GM21737 (cell line): ENCODE results near the gene IFI27.

Source experiments
- ATAC-seq: cut with Tn5 transposase; IDR thresholded peaks from one replicate; pipeline ENCODE4 v1.9.1; 2021; ENCODE audit warnings: mild to moderate bottlenecking, moderate library complexity; ENCODE audit not compliant: unreplicated experiment

Gene IFI27

GRCh38 chr14:94102768-94103482 is 7.6 kb upstream of the IFI27 start:
- no peak for ATAC-seq

GRCh38 chr14:94103554-94104150 is 6.9 kb upstream of the IFI27 start:
- no peak for ATAC-seq

- ATAC-seq: no peak
Observed at GRCh38 chr14:94104731-94105130, 5.8 kb upstream of the IFI27 start.

- no peak for ATAC-seq
Observed at GRCh38 chr14:94109915-94110250, 653 bp upstream of the IFI27 start.

- ATAC-seq: no peak
Observed at GRCh38 chr14:94111276-94112095, 950 bp downstream of the IFI27 start.

GRCh38 chr14:94112513-94113063 is 2.1 kb downstream of the IFI27 start:
- no peak for ATAC-seq

- ATAC-seq: no peak
Observed at GRCh38 chr14:94113073-94113472, 2.5 kb downstream of the IFI27 start.

- no peak for ATAC-seq
Observed at GRCh38 chr14:94113490-94113889, 3.0 kb downstream of the IFI27 start.

GRCh38 chr14:94113908-94114588 is 3.5 kb downstream of the IFI27 start:
- no peak for ATAC-seq

GRCh38 chr14:94114589-94115057 is 4.1 kb downstream of the IFI27 start:
- ATAC-seq: no peak

- ATAC-seq: no peak
Observed at GRCh38 chr14:94115058-94115591, 4.6 kb downstream of the IFI27 start.

- no peak for ATAC-seq
Observed at GRCh38 chr14:94115631-94116030, 5.1 kb downstream of the IFI27 start.

- no peak for ATAC-seq
Observed at GRCh38 chr14:94116701-94117100, 6.2 kb downstream of the IFI27 start.

GRCh38 chr14:94117856-94118255 is 7.3 kb downstream of the IFI27 start:
- ATAC-seq: no peak

GRCh38 chr14:94119071-94119470 is 8.5 kb downstream of the IFI27 start:
- no peak for ATAC-seq

GRCh38 chr14:94120667-94121340 is 10.3 kb downstream of the IFI27 start:
- ATAC-seq: no peak

GRCh38 chr14:94121485-94121884 is 10.9 kb downstream of the IFI27 start:
- no peak for ATAC-seq

GRCh38 chr14:94122438-94122837 is 11.9 kb downstream of the IFI27 start:
- no peak for ATAC-seq

GRCh38 chr14:94123296-94123695 is 12.8 kb downstream of the IFI27 start:
- ATAC-seq: no peak

GRCh38 chr14:94123868-94124267 is 13.3 kb downstream of the IFI27 start:
- no peak for ATAC-seq
